Muscle layer of duodenum (tissue), 2 donors: Measurements from ENCODE around the gene ASPDH.
A peak's percentile ranks its signal among the peaks of the same experiment; 100 is the strongest.

ENCODE experiments used
- H3K27ac ChIP-seq: one replicate; pipeline ENCODE4 v1.7.0; 2013; ENCODE audit warnings: mild to moderate bottlenecking, low read length
- H3K27me3 ChIP-seq: one replicate; pipeline ENCODE4 v1.7.0; 2013; ENCODE audit warnings: low read depth, mild to moderate bottlenecking, control low read depth, low read length
- H3K36me3 ChIP-seq, 2 donors: one replicate each; pipeline ENCODE4 v1.7.0; 2013; ENCODE audit warnings: low read length in 2 of 2, control low read depth in 1 of 2, mild to moderate bottlenecking in 1 of 2; ENCODE audit not compliant: insufficient read depth in 2 of 2, control insufficient read depth in 1 of 2
- H3K4me1 ChIP-seq, 2 donors: one replicate each; pipeline ENCODE4 v1.7.0; 2013; ENCODE audit warnings: low read length in 2 of 2, mild to moderate bottlenecking in 2 of 2, control low read depth in 1 of 2, moderate library complexity in 1 of 2; ENCODE audit not compliant: insufficient read depth in 2 of 2, control insufficient read depth in 1 of 2
- H3K4me3 ChIP-seq, 2 donors: one replicate each; pipeline ENCODE4 v1.7.0; 2013; ENCODE audit warnings: low read length in 2 of 2, low read depth in 1 of 2, mild to moderate bottlenecking in 1 of 2
- H3K9me3 ChIP-seq, 2 donors: one replicate each; pipeline ENCODE4 v1.7.0; 2013; ENCODE audit warnings: low read length in 2 of 2, control low read depth in 1 of 2, mild to moderate bottlenecking in 1 of 2; ENCODE audit not compliant: control insufficient read depth in 1 of 2
- donor health status: healthy.

The ASPDH gene

GRCh38 chr19:50513746-50514345 is at the start of gene ASPDH:
Gene ASPDH, minus strand, starts transcription at chr19:50513913. Its CDS starts 90 bp downstream, at chr19:50513823.
- Histone ChIP-seq H3K4me3 (no peak within 1 kb of the TSS), H3K27me3 (no peaks in the 10 kb centered on the region), H3K36me3 (no peaks in the 10 kb centered on the region), H3K4me1 (peaks cover 4 to 14% of the 10 kb centered on the region in 2 donors), H3K27ac (no peak within 1 kb of the TSS), H3K9me3 (no peaks in the 10 kb centered on the region)

- peaks cover 21% of the 10 kb centered on the region for H3K27me3 ChIP-seq
- H3K4me1 ChIP-seq: peaks cover 0 to 15% of the 10 kb centered on the region in 2 donors
- no peaks in the 10 kb centered on the region for H3K9me3 ChIP-seq
- no peak overlapping the region for H3K4me3 ChIP-seq
- H3K36me3 ChIP-seq: no peaks in the 10 kb centered on the region
- H3K27ac ChIP-seq: no peak overlapping the region
These were observed 49.3 kb upstream of the ASPDH start for GRCh38 chr19:50562996-50563395.

GRCh38 chr19:50562329-50562728 is 48.6 kb upstream of the ASPDH start:
- H3K27ac ChIP-seq: no peak overlapping the region
- no peaks in the 10 kb centered on the region for H3K9me3 ChIP-seq
- peaks cover 21% of the 10 kb centered on the region for H3K27me3 ChIP-seq
- H3K4me3 ChIP-seq: no peak overlapping the region
- H3K4me1 ChIP-seq: peaks cover 0 to 12% of the 10 kb centered on the region in 2 donors
- no peaks in the 10 kb centered on the region for H3K36me3 ChIP-seq

- H3K27me3 ChIP-seq: peaks cover 10% of the 10 kb centered on the region
- H3K27ac ChIP-seq: no peak overlapping the region
- H3K9me3 ChIP-seq: no peaks in the 10 kb centered on the region
- H3K36me3 ChIP-seq: no peaks in the 10 kb centered on the region
- H3K4me1 ChIP-seq: peaks cover 0 to 12% of the 10 kb centered on the region in 2 donors
- H3K4me3 ChIP-seq: no peak overlapping the region
These were observed 45.9 kb upstream of the ASPDH start for GRCh38 chr19:50559636-50560035.

- Histone ChIP-seq H3K36me3 (no peaks in the 10 kb centered on the region), H3K27ac (no peak overlapping the region), H3K4me1 (peaks cover 0 to 12% of the 10 kb centered on the region in 2 donors), H3K9me3 (no peaks in the 10 kb centered on the region), H3K4me3 (no peak overlapping the region), H3K27me3 (peaks cover 5% of the 10 kb centered on the region)
These were observed 44.7 kb upstream of the ASPDH start for GRCh38 chr19:50558449-50558848.

- peaks cover 0 to 12% of the 10 kb centered on the region in 2 donors for H3K4me1 ChIP-seq
- H3K4me3 ChIP-seq: no peak overlapping the region
- no peak overlapping the region for H3K27ac ChIP-seq
- H3K9me3 ChIP-seq: no peaks in the 10 kb centered on the region
- H3K27me3 ChIP-seq: peaks cover 4% of the 10 kb centered on the region
- no peaks in the 10 kb centered on the region for H3K36me3 ChIP-seq
These were observed 44.3 kb upstream of the ASPDH start for GRCh38 chr19:50558039-50558438.

GRCh38 chr19:50557009-50557613 is 43.4 kb upstream of the ASPDH start:
- H3K4me1 ChIP-seq: peaks cover 0 to 12% of the 10 kb centered on the region in 2 donors
- H3K4me3 ChIP-seq: peak overlapping the region in 1 of 2 donors; percentile 67
- no peaks in the 10 kb centered on the region for H3K9me3 ChIP-seq
- no peaks in the 10 kb centered on the region for H3K36me3 ChIP-seq
- peaks cover 4% of the 10 kb centered on the region for H3K27me3 ChIP-seq
- no peak overlapping the region for H3K27ac ChIP-seq

GRCh38 chr19:50556282-50557008 is 42.7 kb upstream of the ASPDH start:
- Histone ChIP-seq H3K27ac (no peak overlapping the region), H3K27me3 (peaks cover 4% of the 10 kb centered on the region), H3K4me1 (peaks cover 0 to 16% of the 10 kb centered on the region in 2 donors), H3K9me3 (no peaks in the 10 kb centered on the region), H3K4me3 (peak overlapping the region; percentile 50 to 67), H3K36me3 (no peaks in the 10 kb centered on the region)

- H3K4me3 ChIP-seq: peak overlapping the region in 1 of 2 donors; percentile 67
- no peaks in the 10 kb centered on the region for H3K9me3 ChIP-seq
- H3K4me1 ChIP-seq: peaks cover 0 to 19% of the 10 kb centered on the region in 2 donors
- H3K27me3 ChIP-seq: peaks cover 4% of the 10 kb centered on the region
- H3K27ac ChIP-seq: no peak overlapping the region
- no peaks in the 10 kb centered on the region for H3K36me3 ChIP-seq
These were observed 42.0 kb upstream of the ASPDH start for GRCh38 chr19:50555450-50556281.

GRCh38 chr19:50555033-50555432 is 41.3 kb upstream of the ASPDH start:
- no peaks in the 10 kb centered on the region for H3K36me3 ChIP-seq
- no peaks in the 10 kb centered on the region for H3K9me3 ChIP-seq
- peaks cover 0 to 19% of the 10 kb centered on the region in 2 donors for H3K4me1 ChIP-seq
- peaks cover 4% of the 10 kb centered on the region for H3K27me3 ChIP-seq
- no peak overlapping the region for H3K4me3 ChIP-seq
- no peak overlapping the region for H3K27ac ChIP-seq

GRCh38 chr19:50554212-50554611 is 40.5 kb upstream of the ASPDH start:
- no peak overlapping the region for H3K27ac ChIP-seq
- peaks cover 4% of the 10 kb centered on the region for H3K27me3 ChIP-seq
- peaks cover 0 to 19% of the 10 kb centered on the region in 2 donors for H3K4me1 ChIP-seq

More at GRCh38 chr19:50554212-50554611, 40.5 kb upstream of the ASPDH start:
- no peaks in the 10 kb centered on the region for H3K9me3 ChIP-seq
- no peaks in the 10 kb centered on the region for H3K36me3 ChIP-seq
- no peak overlapping the region for H3K4me3 ChIP-seq
